H1 (cell line): ENCODE data around the gene SLC1A7. TPM values are rescaled to one million over a fixed set of nuclear protein-coding genes. Genes with fewer than 3 reads are reported as not detected.

Experiments used
- CTCF ChIA-PET: fragments of 300-600 bp; sonication (Branson Sonifier 250); formaldehyde crosslinking; loops from one replicate; lab custom pipeline; 2021; ENCODE audit not compliant: partially characterized antibody; lab: Charles Lee
- POLR2A ChIA-PET: fragments of 300-600 bp; sonication (Branson Sonifier 250); formaldehyde crosslinking; loops from one replicate; lab custom pipeline; 2021; ENCODE audit warnings: inconsistent platforms; ENCODE audit not compliant: partially characterized antibody; lab: Charles Lee
- DNase-seq, 2 experiments: peaks; one replicate each; pipeline versions ENCODE4 v3.0.0 to v3.0.0-alpha.2; 2010 to 2022; ENCODE audit warnings: low spot score in 2 of 2, low read depth in 1 of 2, mixed read lengths in 1 of 2
- FAIRE-seq: peaks from 2 replicates; lab custom pipeline; 2011; peaks lifted over from hg19 to GRCh38; lab: Jason Lieb, UNC
- H2AFZ ChIP-seq: 2 replicates; pipeline ENCODE4 v1.8.1; 2012; ENCODE audit warnings: low read length, inconsistent platforms
- H2AK5ac ChIP-seq: 2 replicates; pipeline ENCODE4 v1.6.1; 2013; ENCODE audit warnings: low read depth, low read length
- H2BK120ac ChIP-seq: replicated peaks from 2 replicates; pipeline ENCODE3; 2013; ENCODE audit warnings: low read depth, low read length, inconsistent platforms
- H2BK12ac ChIP-seq: 2 replicates; pipeline ENCODE4 v1.6.1; 2013; ENCODE audit warnings: low read depth, low read length
- H2BK15ac ChIP-seq: 2 replicates; pipeline ENCODE4 v1.6.1; 2013; ENCODE audit warnings: low read length
- H2BK20ac ChIP-seq: 2 replicates; pipeline ENCODE4 v1.6.1; 2013; ENCODE audit warnings: low read length
- H2BK5ac ChIP-seq: 2 replicates; pipeline ENCODE4 v1.6.1; 2013; ENCODE audit warnings: low read depth, low read length
- H3K14ac ChIP-seq: 2 replicates; pipeline ENCODE4 v1.6.1; 2013; ENCODE audit warnings: inconsistent platforms; ENCODE audit not compliant: insufficient read length
- H3K18ac ChIP-seq: 2 replicates; pipeline ENCODE4 v1.6.1; 2013; ENCODE audit warnings: low read length; ENCODE audit errors: extremely low read depth
- H3K23ac ChIP-seq: 2 replicates; pipeline ENCODE4 v1.6.1; 2013; ENCODE audit warnings: inconsistent platforms; ENCODE audit not compliant: insufficient read length
- H3K23me2 ChIP-seq: 2 replicates; pipeline ENCODE4 v1.6.1; 2013; ENCODE audit warnings: low read depth, low read length
- H3K27ac ChIP-seq: 2 replicates; pipeline ENCODE4 v1.6.1; 2011; ENCODE audit warnings: low read depth, low read length, inconsistent platforms
- H3K27me3 ChIP-seq, 4 experiments: replicated peaks in 1 of 4; 1 replicate in 1 of 4; 2 replicates in 3 of 4; pipeline versions ENCODE4 v1.6.1 to v1.8.1; 2011 to 2013; ENCODE audit warnings: low read length in 3 of 4, mild to moderate bottlenecking in 3 of 4, inconsistent platforms in 2 of 4, mixed read lengths in 2 of 4, moderate library complexity in 1 of 4; ENCODE audit not compliant: control insufficient read depth in 3 of 4, insufficient read depth in 3 of 4; ENCODE audit errors: extremely low read depth in 1 of 4
- H3K36me3 ChIP-seq, 4 experiments: 2 replicates each; pipeline versions ENCODE4 v1.6.1 to v1.8.1; 2011 to 2013; ENCODE audit warnings: mild to moderate bottlenecking in 4 of 4, low read length in 3 of 4, moderate library complexity in 2 of 4, control low read depth in 1 of 4, inconsistent platforms in 1 of 4; ENCODE audit not compliant: insufficient read depth in 4 of 4, control insufficient read depth in 2 of 4
- H3K4ac ChIP-seq: replicated peaks from 2 replicates; pipeline ENCODE3; 2013; ENCODE audit warnings: low read length, low read depth, mixed read lengths, inconsistent platforms; ENCODE audit not compliant: insufficient read length
- H3K4me1 ChIP-seq, 4 experiments: replicated peaks in 1 of 4; 1 replicate in 1 of 4; 2 replicates in 3 of 4; pipeline versions ENCODE4 v1.6.1 to v1.8.1; 2011 to 2013; ENCODE audit warnings: low read length in 3 of 4, inconsistent platforms in 2 of 4, mixed read lengths in 1 of 4; ENCODE audit not compliant: insufficient read depth in 4 of 4, control insufficient read depth in 3 of 4
- H3K4me2 ChIP-seq, 2 experiments: 2 replicates each; pipeline versions ENCODE4 v1.6.1 to v1.8.1; 2011 to 2013; ENCODE audit warnings: low read depth in 2 of 2, low read length in 2 of 2, control low read depth in 1 of 2, inconsistent platforms in 1 of 2, mild to moderate bottlenecking in 1 of 2; ENCODE audit not compliant: insufficient read depth in 1 of 2
- H3K4me3 ChIP-seq, 4 experiments: fragments of 200-600, 300-600 bp in 1 of 4; sonication (generic), shearing (Covaris generic), sonication (Bioruptor Twin) in 1 of 4; 2 replicates each; pipeline versions ENCODE4 v1.5.1 to v1.8.1; 2011 to 2016; ENCODE audit warnings: low read length in 4 of 4, low read depth in 3 of 4, control low read depth in 2 of 4, inconsistent platforms in 2 of 4, mild to moderate bottlenecking in 2 of 4, mixed read lengths in 1 of 4, moderate library complexity in 1 of 4; ENCODE audit not compliant: insufficient read depth in 2 of 4; ENCODE audit errors: extremely low read depth in 1 of 4
- H3K56ac ChIP-seq: replicated peaks from 2 replicates; pipeline ENCODE3; 2013; ENCODE audit warnings: low read depth, mild to moderate bottlenecking, mixed read lengths, low read length, inconsistent platforms; ENCODE audit not compliant: insufficient read length
- H3K79me1 ChIP-seq: 2 replicates; pipeline ENCODE4 v1.6.1; 2013; ENCODE audit warnings: low read depth, low read length, control low read depth
- H3K79me2 ChIP-seq, 2 experiments: 2 replicates each; pipeline versions ENCODE4 v1.6.1 to v1.8.1; 2012 to 2013; ENCODE audit warnings: low read length in 2 of 2, mild to moderate bottlenecking in 2 of 2, inconsistent platforms in 1 of 2; ENCODE audit not compliant: insufficient read depth in 2 of 2, control insufficient read depth in 1 of 2
- H3K9ac ChIP-seq, 4 experiments: replicated peaks in 1 of 4; 1 replicate in 1 of 4; 2 replicates in 3 of 4; pipeline versions ENCODE4 v1.6.1 to v1.8.1; 2011 to 2013; ENCODE audit warnings: low read depth in 3 of 4, low read length in 3 of 4, control low read depth in 2 of 4, mild to moderate bottlenecking in 2 of 4, moderate library complexity in 2 of 4, inconsistent platforms in 1 of 4; ENCODE audit errors: extremely low read depth in 1 of 4
- H3K9me3 ChIP-seq, 2 experiments: 2 replicates each; pipeline versions ENCODE4 v1.6.1 to v1.8.1; 2012 to 2013; ENCODE audit warnings: mild to moderate bottlenecking in 2 of 2, moderate library complexity in 2 of 2, control low read depth in 1 of 2, inconsistent platforms in 1 of 2, low read depth in 1 of 2, low read length in 1 of 2, mixed read lengths in 1 of 2; ENCODE audit not compliant: insufficient read depth in 2 of 2
- H4K20me1 ChIP-seq, 2 experiments: replicated peaks in 1 of 2; 2 replicates each; pipeline versions ENCODE3 to v1.8.1; 2011 to 2013; ENCODE audit warnings: inconsistent platforms in 2 of 2, low read length in 2 of 2, mild to moderate bottlenecking in 1 of 2; ENCODE audit not compliant: insufficient read depth in 2 of 2, control insufficient read depth in 1 of 2
- H4K5ac ChIP-seq: 2 replicates; pipeline ENCODE4 v1.6.1; 2013; ENCODE audit warnings: low read length, low read depth, mixed read lengths, inconsistent platforms; ENCODE audit not compliant: insufficient read length
- H4K8ac ChIP-seq: 2 replicates; pipeline ENCODE4 v1.8.0; 2013; ENCODE audit warnings: mild to moderate bottlenecking, moderate library complexity, low read length, inconsistent platforms; ENCODE audit not compliant: insufficient read depth; ENCODE audit errors: extremely low read depth
- H4K91ac ChIP-seq: replicated peaks from 2 replicates; pipeline ENCODE3; 2013; ENCODE audit warnings: low read length, mixed read lengths, inconsistent platforms; ENCODE audit not compliant: insufficient read length
- POLR2AphosphoS5 ChIP-seq: IDR thresholded peaks from 2 replicates; pipeline ENCODE4 v1.6.1; 2011; ENCODE audit warnings: low read depth, low read length
- TCF12 ChIP-seq: IDR thresholded peaks from 2 replicates; pipeline ENCODE4 v1.6.1; 2011; ENCODE audit warnings: low read depth, mild to moderate bottlenecking, low read length
- WGBS, 2 experiments: shearing (Covaris generic) in 1 of 2; methylation state at CpG; one replicate each; pipeline versions ENCODE4 v1.1.6 to v1.1.7; 2013 to 2015; ENCODE audit warnings: low lambda C conversion rate in 2 of 2, mixed read lengths in 2 of 2, inconsistent platforms in 1 of 2, low coverage in 1 of 2, missing lambda C conversion rate in 1 of 2; ENCODE audit not compliant: insufficient replicate concordance in 2 of 2, insufficient coverage in 1 of 2, insufficient read length in 1 of 2; ENCODE audit errors: extremely low coverage in 1 of 2, missing lambda C conversion rate in 1 of 2; 5-methylcytosine and 5-hydroxymethylcytosine counted together
- polyA plus RNA-seq, 7 experiments: library from polyadenylated mRNA; depleted of rRNA in 3 of 7; stranded (reverse) in 5 of 7; unstranded in 2 of 7; fragments of >200 nt in 5 of 7; fragments of 200-250 nt in 2 of 7; gene quantifications; 1 replicate in 5 of 7; 2 replicates in 1 of 7; 4 replicates in 1 of 7; pipeline versions ENCODE4 v1.2.1 to v1.2.3, GENCODE V29; 2011 to 2013; ENCODE audit warnings: missing spikeins in 2 of 7, mixed read lengths in 2 of 7
- total RNA-seq: library from RNA; stranded (reverse); fragmentation: NEBNext Ultra II Directional; extraction: Animal tissue kit (Norgen Biotek cat#: 25700); gene quantifications from 2 replicates; pipeline ENCODE4 v1.2.1, GENCODE V29; 2021
- TF ChIP-seq, protein P1 (sequence below): IDR thresholded peaks from 2 replicates; pipeline ENCODE4 v1.6.1; 2012; ENCODE audit warnings: low read length, inconsistent platforms
- TF ChIP-seq, protein P2 (sequence below): IDR thresholded peaks from 2 replicates; pipeline ENCODE4 v1.6.1; 2012; ENCODE audit warnings: inconsistent platforms

The SLC1A7 gene
- total and polyA plus RNA-seq, 2 of the 8 experiments (the other 6 are each of a cell fraction or from before 2014, with no cell fraction given): not detected

DNA sequence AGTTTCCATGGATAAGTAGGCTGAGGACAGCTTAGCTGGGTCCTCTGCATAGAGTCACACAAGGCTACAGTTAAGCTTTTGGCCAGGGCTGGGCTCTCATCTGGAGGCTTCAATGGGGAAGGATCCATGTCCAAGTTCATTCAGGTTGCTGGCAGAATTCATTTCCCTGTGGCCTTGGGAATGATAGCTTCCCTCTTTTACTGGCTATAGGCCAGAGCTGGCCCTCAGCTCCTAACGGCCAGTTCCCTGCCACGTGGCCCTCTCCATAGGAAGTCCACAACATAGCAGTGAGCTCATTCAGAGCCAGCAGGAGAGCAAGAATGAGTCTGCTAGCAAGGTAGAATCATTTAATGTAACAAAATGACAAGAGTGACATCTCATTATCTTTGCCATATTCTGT, 95.5 kb downstream of the SLC1A7 start:
- no peak overlapping the region for H3K18ac ChIP-seq
- no peaks in the 10 kb centered on the region for H3K27me3 ChIP-seq
- no peak overlapping the region for H3K56ac ChIP-seq
- no peak overlapping the region for H4K5ac ChIP-seq
- no peaks in the 10 kb centered on the region for H4K20me1 ChIP-seq
- H3K79me2 ChIP-seq: no peaks in the 10 kb centered on the region
- ChIA-PET POLR2A (interaction anchor here (1.0 kb wide), 1 partner anchor 71 kb away, joined by 3 read pairs; no protein-coding TSS in a partner anchor), CTCF (interaction anchor here (0.8 to 0.9 kb wide), 3 partner anchors 12 to 117 kb away, joined by 3 read pairs; no protein-coding TSS in a partner anchor)
- no peak overlapping the region for H3K4ac ChIP-seq
- no peak overlapping the region for H3K14ac ChIP-seq
- peaks cover 5 to 13% (median 10%) of the 10 kb centered on the region in 4 experiments for H3K4me1 ChIP-seq
- no peak overlapping the region for H2AFZ ChIP-seq
- DNase-seq (no peak), FAIRE-seq (no peak)
- TF ChIP-seq POLR2AphosphoS5 (no peak), TCF12 (no peak)
- TF ChIP-seq, protein P1, sequence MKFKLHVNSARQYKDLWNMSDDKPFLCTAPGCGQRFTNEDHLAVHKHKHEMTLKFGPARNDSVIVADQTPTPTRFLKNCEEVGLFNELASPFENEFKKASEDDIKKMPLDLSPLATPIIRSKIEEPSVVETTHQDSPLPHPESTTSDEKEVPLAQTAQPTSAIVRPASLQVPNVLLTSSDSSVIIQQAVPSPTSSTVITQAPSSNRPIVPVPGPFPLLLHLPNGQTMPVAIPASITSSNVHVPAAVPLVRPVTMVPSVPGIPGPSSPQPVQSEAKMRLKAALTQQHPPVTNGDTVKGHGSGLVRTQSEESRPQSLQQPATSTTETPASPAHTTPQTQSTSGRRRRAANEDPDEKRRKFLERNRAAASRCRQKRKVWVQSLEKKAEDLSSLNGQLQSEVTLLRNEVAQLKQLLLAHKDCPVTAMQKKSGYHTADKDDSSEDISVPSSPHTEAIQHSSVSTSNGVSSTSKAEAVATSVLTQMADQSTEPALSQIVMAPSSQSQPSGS: no peak
- TF ChIP-seq, protein P2, sequence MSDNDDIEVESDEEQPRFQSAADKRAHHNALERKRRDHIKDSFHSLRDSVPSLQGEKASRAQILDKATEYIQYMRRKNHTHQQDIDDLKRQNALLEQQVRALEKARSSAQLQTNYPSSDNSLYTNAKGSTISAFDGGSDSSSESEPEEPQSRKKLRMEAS: peak; percentile 23; the same call in 1 of the 2 replicates
- H3K79me1 ChIP-seq: no peaks in the 10 kb centered on the region
- H2BK120ac ChIP-seq: no peak overlapping the region
- H2BK12ac ChIP-seq: no peak overlapping the region
- H2BK15ac ChIP-seq: no peak overlapping the region
- no peak overlapping the region for H4K91ac ChIP-seq
- H3K36me3 ChIP-seq: no peaks in the 10 kb centered on the region
- no peak overlapping the region for H3K23ac ChIP-seq
- H3K4me3 ChIP-seq: no peak overlapping the region
- no peak overlapping the region for H3K4me2 ChIP-seq
- H2BK20ac ChIP-seq: no peak overlapping the region
- no peaks in the 10 kb centered on the region for H3K23me2 ChIP-seq
- WGBS, 2 experiments: 68% methylated on average over 2 of the region's 2 CpGs; no CpG with 5 or more reads in 1 of the 2 experiments
- no peak overlapping the region for H2AK5ac ChIP-seq
- no peak overlapping the region for H2BK5ac ChIP-seq
- H4K8ac ChIP-seq: no peak overlapping the region; the same call in 1 of the 2 replicates
- H3K27ac ChIP-seq: no peak overlapping the region
- H3K9ac ChIP-seq: no peak overlapping the region
- no peaks in the 10 kb centered on the region for H3K9me3 ChIP-seq
